ENCODE results near the gene SSTR1. TPM values are rescaled to one million over a fixed set of nuclear protein-coding genes. Genes with fewer than 3 reads are reported as not detected.

Gene SSTR1
- total RNA-seq, 1 experiment from 2014 or later, result not detected

DNA sequence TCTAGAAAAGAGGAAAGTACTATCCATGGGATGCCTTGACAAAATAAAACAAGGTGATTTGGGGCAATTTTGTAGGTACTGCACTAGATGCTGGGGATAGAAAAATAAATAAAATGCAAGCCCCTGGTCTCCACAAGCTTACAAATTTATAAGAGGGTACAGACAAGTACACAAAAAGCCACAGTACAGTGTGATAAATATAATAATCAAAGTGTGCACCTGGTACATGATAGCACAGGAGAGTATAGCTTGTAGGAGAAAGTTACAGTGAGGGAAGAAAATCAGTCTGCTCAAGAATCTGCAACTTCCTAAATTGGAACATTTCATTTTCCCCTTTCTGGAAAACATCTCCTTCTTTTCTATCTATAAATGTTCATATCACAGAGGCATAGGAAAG lies 3.0 kb upstream of the SSTR1 start (continued):
- TF ChIP-seq EZH2 (IDR thresholded peaks at IDR 0.05) (no peak), FOSL1 (IDR thresholded peaks at IDR 0.05; ENCODE audit: low read depth) (no peak), ELF1 (IDR thresholded peaks at IDR 0.05; ENCODE audit: borderline replicate concordance, low read depth) (no peak), ZFX (IDR thresholded peaks at IDR 0.05) (no peak), TCF7L2 (IDR thresholded peaks at IDR 0.05; ENCODE audit: borderline replicate concordance, extremely low read depth, insufficient read depth, insufficient read length) (no peak), EZH2phosphoT487 (IDR thresholded peaks at IDR 0.05; ENCODE audit: borderline replicate concordance) (no peak), CEBPB (IDR thresholded peaks at IDR 0.05; ENCODE audit: low read depth) (no peak), POLR2AphosphoS5 (IDR thresholded peaks at IDR 0.05; ENCODE audit: low read depth, low read length) (no peak), SRF (IDR thresholded peaks at IDR 0.05; ENCODE audit: low read depth) (no peak)
- TF ChIP-seq, protein P1, sequence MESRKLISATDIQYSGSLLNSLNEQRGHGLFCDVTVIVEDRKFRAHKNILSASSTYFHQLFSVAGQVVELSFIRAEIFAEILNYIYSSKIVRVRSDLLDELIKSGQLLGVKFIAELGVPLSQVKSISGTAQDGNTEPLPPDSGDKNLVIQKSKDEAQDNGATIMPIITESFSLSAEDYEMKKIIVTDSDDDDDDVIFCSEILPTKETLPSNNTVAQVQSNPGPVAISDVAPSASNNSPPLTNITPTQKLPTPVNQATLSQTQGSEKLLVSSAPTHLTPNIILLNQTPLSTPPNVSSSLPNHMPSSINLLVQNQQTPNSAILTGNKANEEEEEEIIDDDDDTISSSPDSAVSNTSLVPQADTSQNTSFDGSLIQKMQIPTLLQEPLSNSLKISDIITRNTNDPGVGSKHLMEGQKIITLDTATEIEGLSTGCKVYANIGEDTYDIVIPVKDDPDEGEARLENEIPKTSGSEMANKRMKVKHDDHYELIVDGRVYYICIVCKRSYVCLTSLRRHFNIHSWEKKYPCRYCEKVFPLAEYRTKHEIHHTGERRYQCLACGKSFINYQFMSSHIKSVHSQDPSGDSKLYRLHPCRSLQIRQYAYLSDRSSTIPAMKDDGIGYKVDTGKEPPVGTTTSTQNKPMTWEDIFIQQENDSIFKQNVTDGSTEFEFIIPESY (IDR thresholded peaks at IDR 0.05; ENCODE audit: extremely low read depth, insufficient replicate concordance, low read length), result no peak
- TF ChIP-seq, protein P2, sequence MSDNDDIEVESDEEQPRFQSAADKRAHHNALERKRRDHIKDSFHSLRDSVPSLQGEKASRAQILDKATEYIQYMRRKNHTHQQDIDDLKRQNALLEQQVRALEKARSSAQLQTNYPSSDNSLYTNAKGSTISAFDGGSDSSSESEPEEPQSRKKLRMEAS (IDR thresholded peaks at IDR 0.05), result no peak

DNA sequence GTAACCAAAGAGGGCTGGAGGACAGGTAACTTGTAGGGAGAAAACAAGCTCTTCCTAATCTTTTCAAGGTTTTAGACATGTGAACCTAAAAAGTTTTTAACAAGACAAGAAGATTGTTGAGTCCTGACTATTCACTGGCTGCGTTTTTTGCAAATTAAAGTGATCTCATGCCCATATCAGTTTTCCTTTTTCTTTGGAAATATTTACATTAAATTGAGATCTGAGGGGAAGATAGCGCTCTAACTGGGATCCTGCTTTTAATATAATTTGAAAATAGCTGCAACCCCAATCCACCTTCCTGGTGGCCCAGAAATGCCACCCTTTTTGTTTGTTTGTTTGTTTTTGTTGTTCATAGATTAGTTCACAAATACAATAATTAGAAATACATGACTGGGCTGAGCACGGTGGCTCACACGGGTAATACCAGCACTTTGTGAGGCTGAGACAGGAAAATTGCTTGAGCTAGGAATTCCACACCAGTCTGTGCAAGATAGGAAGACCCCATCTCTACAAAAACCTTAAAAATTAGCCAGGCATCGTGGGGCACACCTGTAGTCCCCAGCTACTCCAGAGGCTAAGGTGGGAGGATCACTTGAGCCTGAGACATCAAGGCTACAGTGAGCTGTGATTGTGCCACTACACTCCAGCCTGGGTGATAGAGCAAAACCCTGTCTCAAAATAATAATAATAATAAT lies 2.4 kb upstream of the SSTR1 start:
- CTCF ChIA-PET, result no interaction called here
- DNase-seq (ENCODE audit: low read depth, low spot score), result no peak
- no peak overlapping the region for H3K9ac ChIP-seq (ENCODE audit: low read length)
- no peaks in the 10 kb centered on the region for H3K9me2 ChIP-seq (ENCODE audit: insufficient read depth)
- no peaks in the 10 kb centered on the region for H3K36me3 ChIP-seq (ENCODE audit: control insufficient read depth in 1 of 2, insufficient read depth in 2 of 2, low read length in 2 of 2)
- no peaks in the 10 kb centered on the region for H3K9me3 ChIP-seq (ENCODE audit: control insufficient read depth in 1 of 2, insufficient read depth in 1 of 2, low read depth in 1 of 2, low read length in 2 of 2)
- intact Hi-C loops (cut with micrococcal nuclease), result no loop called here
- no peaks in the 10 kb centered on the region for H3K4me1 ChIP-seq (ENCODE audit: control insufficient read depth in 1 of 2, insufficient read depth in 2 of 2, low read length in 2 of 2)
- no peaks in the 10 kb centered on the region for H3K27me3 ChIP-seq (ENCODE audit: insufficient read depth, low read length)
- RAD21 ChIA-PET (ENCODE audit: low non-redundant PET in 1 of 2, low total read pairs in 2 of 2, uncharacterized antibody in 2 of 2, unreplicated experiment in 2 of 2), result no interaction called here
- H3K27ac ChIP-seq (ENCODE audit: low read depth, low read length), result no peak overlapping the region
- H3K4me3 ChIP-seq (replicated peaks in 1 of 2; ENCODE audit: low read depth in 1 of 2, low read length in 2 of 2), result no peak overlapping the region
- no peaks in the 10 kb centered on the region for H3K79me2 ChIP-seq (ENCODE audit: insufficient read depth, low read length)
- H3K4me2 ChIP-seq (ENCODE audit: low read length), result no peak overlapping the region
- ATAC-seq, result no peak
- POLR2A ChIA-PET, result no interaction called here
- no TSS peak for BruUV-seq (replicated peaks)
- no peak overlapping the region for H2AFZ ChIP-seq (ENCODE audit: low read depth, low read length, poor library complexity, severe bottlenecking)
- no peaks in the 10 kb centered on the region for H4K20me1 ChIP-seq (ENCODE audit: insufficient read depth)
- TF ChIP-seq JUND (IDR thresholded peaks at IDR 0.05), result no peak
- TF ChIP-seq YY1 (IDR thresholded peaks at IDR 0.05; ENCODE audit: extremely low read depth, insufficient replicate concordance, low read depth, low read length), result no peak
- no peak for TF ChIP-seq FOSL1 (IDR thresholded peaks at IDR 0.05; ENCODE audit: low read depth)
- TF ChIP-seq ATF3 (IDR thresholded peaks at IDR 0.05), result no peak
- TF ChIP-seq, protein P2 (IDR thresholded peaks at IDR 0.05), result no peak
- no peak for TF ChIP-seq POLR2A (IDR thresholded peaks at IDR 0.05; ENCODE audit: borderline replicate concordance, extremely low read depth, insufficient read depth, insufficient read length)
- TF ChIP-seq, protein P3, sequence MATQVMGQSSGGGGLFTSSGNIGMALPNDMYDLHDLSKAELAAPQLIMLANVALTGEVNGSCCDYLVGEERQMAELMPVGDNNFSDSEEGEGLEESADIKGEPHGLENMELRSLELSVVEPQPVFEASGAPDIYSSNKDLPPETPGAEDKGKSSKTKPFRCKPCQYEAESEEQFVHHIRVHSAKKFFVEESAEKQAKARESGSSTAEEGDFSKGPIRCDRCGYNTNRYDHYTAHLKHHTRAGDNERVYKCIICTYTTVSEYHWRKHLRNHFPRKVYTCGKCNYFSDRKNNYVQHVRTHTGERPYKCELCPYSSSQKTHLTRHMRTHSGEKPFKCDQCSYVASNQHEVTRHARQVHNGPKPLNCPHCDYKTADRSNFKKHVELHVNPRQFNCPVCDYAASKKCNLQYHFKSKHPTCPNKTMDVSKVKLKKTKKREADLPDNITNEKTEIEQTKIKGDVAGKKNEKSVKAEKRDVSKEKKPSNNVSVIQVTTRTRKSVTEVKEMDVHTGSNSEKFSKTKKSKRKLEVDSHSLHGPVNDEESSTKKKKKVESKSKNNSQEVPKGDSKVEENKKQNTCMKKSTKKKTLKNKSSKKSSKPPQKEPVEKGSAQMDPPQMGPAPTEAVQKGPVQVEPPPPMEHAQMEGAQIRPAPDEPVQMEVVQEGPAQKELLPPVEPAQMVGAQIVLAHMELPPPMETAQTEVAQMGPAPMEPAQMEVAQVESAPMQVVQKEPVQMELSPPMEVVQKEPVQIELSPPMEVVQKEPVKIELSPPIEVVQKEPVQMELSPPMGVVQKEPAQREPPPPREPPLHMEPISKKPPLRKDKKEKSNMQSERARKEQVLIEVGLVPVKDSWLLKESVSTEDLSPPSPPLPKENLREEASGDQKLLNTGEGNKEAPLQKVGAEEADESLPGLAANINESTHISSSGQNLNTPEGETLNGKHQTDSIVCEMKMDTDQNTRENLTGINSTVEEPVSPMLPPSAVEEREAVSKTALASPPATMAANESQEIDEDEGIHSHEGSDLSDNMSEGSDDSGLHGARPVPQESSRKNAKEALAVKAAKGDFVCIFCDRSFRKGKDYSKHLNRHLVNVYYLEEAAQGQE (IDR thresholded peaks at IDR 0.05; ENCODE audit: low read depth), result no peak
- no peak for TF ChIP-seq RAD21 (IDR thresholded peaks at IDR 0.05; ENCODE audit: low read depth)
- TF ChIP-seq, protein P1 (IDR thresholded peaks at IDR 0.05; ENCODE audit: extremely low read depth, insufficient replicate concordance, low read length), result no peak
- no peak for TF ChIP-seq ZFX (IDR thresholded peaks at IDR 0.05)

Data from HCT116 (cell line).